ENCODE results near the gene ATXN7L1.

ATXN7L1 gene

GRCh38 chr7:105816954-105817615 is 59.3 kb downstream of the ATXN7L1 start:
- Mint-ChIP-seq H3K9me3 (no peaks in the 10 kb centered on the region), H3K4me1 (ENCODE audit: low read depth) (peaks cover 16% of the 10 kb centered on the region), H3K27ac (no peak overlapping the region)

GRCh38 chr7:105816266-105816843 is 60.0 kb downstream of the ATXN7L1 start:
- no peaks in the 10 kb centered on the region for H3K9me3 Mint-ChIP-seq
- H3K27ac Mint-ChIP-seq, result no peak overlapping the region
- H3K4me1 Mint-ChIP-seq (ENCODE audit: low read depth), result peaks cover 14% of the 10 kb centered on the region
- H3K36me3 Mint-ChIP-seq (ENCODE audit: low read depth), result peaks cover 14% of the 10 kb centered on the region
- H3K27me3 Mint-ChIP-seq (ENCODE audit: low read depth), result peaks cover 30% of the 10 kb centered on the region
- H3K4me3 Mint-ChIP-seq, result no peak overlapping the region

More at GRCh38 chr7:105816954-105817615, 59.3 kb downstream of the ATXN7L1 start:
- Mint-ChIP-seq H3K27me3 (ENCODE audit: low read depth) (peaks cover 30% of the 10 kb centered on the region), H3K4me3 (no peak overlapping the region), H3K36me3 (ENCODE audit: low read depth) (peaks cover 12% of the 10 kb centered on the region)

- H3K36me3 Mint-ChIP-seq (ENCODE audit: low read depth), result peaks cover 16% of the 10 kb centered on the region
- no peaks in the 10 kb centered on the region for H3K9me3 Mint-ChIP-seq
- H3K27ac Mint-ChIP-seq, result no peak overlapping the region
- peaks cover 12% of the 10 kb centered on the region for H3K4me1 Mint-ChIP-seq (ENCODE audit: low read depth)
- H3K4me3 Mint-ChIP-seq, result no peak overlapping the region
- H3K27me3 Mint-ChIP-seq (ENCODE audit: low read depth), result peaks cover 30% of the 10 kb centered on the region
Measured at GRCh38 chr7:105815576-105815975, 60.8 kb downstream of the ATXN7L1 start.

GRCh38 chr7:105814481-105814880 is 61.9 kb downstream of the ATXN7L1 start:
- H3K27ac Mint-ChIP-seq, result no peak overlapping the region
- H3K4me3 Mint-ChIP-seq, result no peak overlapping the region

GRCh38 chr7:105811189-105811847 is 65.1 kb downstream of the ATXN7L1 start:
- Mint-ChIP-seq H3K27ac (peak overlapping the region; percentile 16), H3K4me1 (ENCODE audit: low read depth) (peaks cover 49% of the 10 kb centered on the region), H3K4me3 (no peak overlapping the region), H3K27me3 (ENCODE audit: low read depth) (peaks cover 22% of the 10 kb centered on the region), H3K36me3 (ENCODE audit: low read depth) (peaks cover 24% of the 10 kb centered on the region), H3K9me3 (peaks cover 5% of the 10 kb centered on the region)

More at GRCh38 chr7:105814481-105814880, 61.9 kb downstream of the ATXN7L1 start:
- peaks cover 30% of the 10 kb centered on the region for H3K27me3 Mint-ChIP-seq (ENCODE audit: low read depth)
- peaks cover 22% of the 10 kb centered on the region for H3K4me1 Mint-ChIP-seq (ENCODE audit: low read depth)
- H3K36me3 Mint-ChIP-seq (ENCODE audit: low read depth), result peaks cover 24% of the 10 kb centered on the region
- peaks cover 5% of the 10 kb centered on the region for H3K9me3 Mint-ChIP-seq

GRCh38 chr7:105810556-105810955 is 65.8 kb downstream of the ATXN7L1 start:
- peaks cover 56% of the 10 kb centered on the region for H3K4me1 Mint-ChIP-seq (ENCODE audit: low read depth)
- H3K36me3 Mint-ChIP-seq (ENCODE audit: low read depth), result peaks cover 24% of the 10 kb centered on the region
- H3K27me3 Mint-ChIP-seq (ENCODE audit: low read depth), result peaks cover 15% of the 10 kb centered on the region
- peaks cover 5% of the 10 kb centered on the region for H3K9me3 Mint-ChIP-seq
- H3K27ac Mint-ChIP-seq, result peak overlapping the region; percentile 86
- no peak overlapping the region for H3K4me3 Mint-ChIP-seq

GRCh38 chr7:105808703-105809590 is 67.5 kb downstream of the ATXN7L1 start:
- H3K36me3 Mint-ChIP-seq (ENCODE audit: low read depth), result peaks cover 19% of the 10 kb centered on the region
- peak overlapping the region; percentile 86 for H3K27ac Mint-ChIP-seq
- H3K27me3 Mint-ChIP-seq (ENCODE audit: low read depth), result peaks cover 2% of the 10 kb centered on the region
- peaks cover 55% of the 10 kb centered on the region for H3K4me1 Mint-ChIP-seq (ENCODE audit: low read depth)
- H3K4me3 Mint-ChIP-seq, result peak overlapping the region; percentile 41
- H3K9me3 Mint-ChIP-seq, result peaks cover 5% of the 10 kb centered on the region

- peak overlapping the region; percentile 44 for H3K4me3 Mint-ChIP-seq
- peaks cover 5% of the 10 kb centered on the region for H3K9me3 Mint-ChIP-seq
- peaks cover 17% of the 10 kb centered on the region for H3K36me3 Mint-ChIP-seq (ENCODE audit: low read depth)
- H3K27ac Mint-ChIP-seq, result peak overlapping the region; percentile 86
- peaks cover 55% of the 10 kb centered on the region for H3K4me1 Mint-ChIP-seq (ENCODE audit: low read depth)
- H3K27me3 Mint-ChIP-seq (ENCODE audit: low read depth), result no peaks in the 10 kb centered on the region
Measured at GRCh38 chr7:105808209-105808608, 68.2 kb downstream of the ATXN7L1 start.

- H3K36me3 Mint-ChIP-seq (ENCODE audit: low read depth), result peaks cover 15% of the 10 kb centered on the region
- H3K4me3 Mint-ChIP-seq, result peak overlapping the region; percentile 25
- H3K27ac Mint-ChIP-seq, result peak overlapping the region; percentile 86
- H3K4me1 Mint-ChIP-seq (ENCODE audit: low read depth), result peaks cover 61% of the 10 kb centered on the region
- peaks cover 5% of the 10 kb centered on the region for H3K9me3 Mint-ChIP-seq
- H3K27me3 Mint-ChIP-seq (ENCODE audit: low read depth), result no peaks in the 10 kb centered on the region
Measured at GRCh38 chr7:105807448-105807762, 69.0 kb downstream of the ATXN7L1 start.

GRCh38 chr7:105806592-105807447 is 69.6 kb downstream of the ATXN7L1 start:
- H3K27ac Mint-ChIP-seq, result peak overlapping the region; percentile 86
- H3K27me3 Mint-ChIP-seq (ENCODE audit: low read depth), result no peaks in the 10 kb centered on the region
- peak overlapping the region; percentile 55 for H3K4me3 Mint-ChIP-seq
- H3K9me3 Mint-ChIP-seq, result peaks cover 5% of the 10 kb centered on the region
- peaks cover 10% of the 10 kb centered on the region for H3K36me3 Mint-ChIP-seq (ENCODE audit: low read depth)
- peaks cover 64% of the 10 kb centered on the region for H3K4me1 Mint-ChIP-seq (ENCODE audit: low read depth)

- Mint-ChIP-seq H3K4me3 (peak overlapping the region; percentile 30), H3K9me3 (peaks cover 5% of the 10 kb centered on the region), H3K27me3 (ENCODE audit: low read depth) (no peaks in the 10 kb centered on the region), H3K4me1 (ENCODE audit: low read depth) (peaks cover 71% of the 10 kb centered on the region), H3K36me3 (ENCODE audit: low read depth) (peaks cover 8% of the 10 kb centered on the region), H3K27ac (peak overlapping the region; percentile 86)
Measured at GRCh38 chr7:105805447-105806019, 70.9 kb downstream of the ATXN7L1 start.

GRCh38 chr7:105803429-105803736 is 73.0 kb downstream of the ATXN7L1 start:
- H3K9me3 Mint-ChIP-seq, result no peaks in the 10 kb centered on the region
- peaks cover 64% of the 10 kb centered on the region for H3K4me1 Mint-ChIP-seq (ENCODE audit: low read depth)
- no peak overlapping the region for H3K27ac Mint-ChIP-seq
- H3K36me3 Mint-ChIP-seq (ENCODE audit: low read depth), result no peaks in the 10 kb centered on the region
- H3K27me3 Mint-ChIP-seq (ENCODE audit: low read depth), result no peaks in the 10 kb centered on the region
- H3K4me3 Mint-ChIP-seq, result no peak overlapping the region

- Mint-ChIP-seq H3K36me3 (ENCODE audit: low read depth) (no peaks in the 10 kb centered on the region), H3K27ac (no peak overlapping the region), H3K4me1 (ENCODE audit: low read depth) (peaks cover 60% of the 10 kb centered on the region), H3K9me3 (no peaks in the 10 kb centered on the region), H3K27me3 (ENCODE audit: low read depth) (no peaks in the 10 kb centered on the region), H3K4me3 (no peak overlapping the region)
Measured at GRCh38 chr7:105802604-105803428, 73.6 kb downstream of the ATXN7L1 start.
